Naive thymus-derived CD4-positive, alpha-beta T cell (primary cell): ENCODE measurements around the gene KYAT1. TPM values are rescaled to one million over a fixed set of nuclear protein-coding genes. Genes with fewer than 3 reads are reported as not detected.

Source experiments
- ATAC-seq: fragments of 150-1000 bp; cut with Tn5 transposase; 2 replicates; pipeline ENCODE4 v1.10.0; 2021; ENCODE audit warnings: mild to moderate bottlenecking, moderate library complexity
- CTCF ChIA-PET: fragments of 350-600 bp; sonication (Branson Sonifier 250); formaldehyde crosslinking; loops from one replicate; lab custom pipeline; 2021; ENCODE audit warnings: antibody characterized with exemption; lab: Charles Lee
- POLR2A ChIA-PET: fragments of 350-600 bp; sonication (Branson Sonifier 250); formaldehyde crosslinking; loops from one replicate; lab custom pipeline; 2021; ENCODE audit warnings: antibody characterized with exemption, inconsistent platforms; lab: Charles Lee
- DNase-seq, 9 donors: peaks; one replicate each; pipeline versions ENCODE4 v3.0.0 to v3.0.0-alpha.2; 2020 to 2022; ENCODE audit warnings: mixed read lengths in 1 of 9
- H3K27ac ChIP-seq: one replicate; pipeline ENCODE4 v1.7.0; 2013; ENCODE audit warnings: mild to moderate bottlenecking, low read depth, low read length, moderate library complexity
- H3K27me3 ChIP-seq, 2 donors: one replicate each; pipeline ENCODE4 v1.7.0; 2013; ENCODE audit warnings: low read length in 2 of 2, mild to moderate bottlenecking in 2 of 2, moderate library complexity in 2 of 2; ENCODE audit not compliant: control insufficient read depth in 2 of 2, insufficient read depth in 2 of 2
- H3K36me3 ChIP-seq, 3 experiments: 1 replicate in 2 of 3; 2 replicates in 1 of 3; pipeline ENCODE4 v1.7.0; 2013; ENCODE audit warnings: low read length in 3 of 3, mild to moderate bottlenecking in 3 of 3, moderate library complexity in 1 of 3; ENCODE audit not compliant: insufficient read depth in 3 of 3, control insufficient read depth in 2 of 3
- H3K4me1 ChIP-seq, 2 donors: one replicate each; pipeline ENCODE4 v1.7.0; 2013; ENCODE audit warnings: low read length in 2 of 2, mild to moderate bottlenecking in 2 of 2, moderate library complexity in 1 of 2; ENCODE audit not compliant: control insufficient read depth in 2 of 2, insufficient read depth in 2 of 2
- H3K4me3 ChIP-seq: 2 replicates; pipeline ENCODE4 v1.7.0; 2013; ENCODE audit warnings: mild to moderate bottlenecking, low read length
- H3K9me3 ChIP-seq, 3 experiments: 1 replicate in 2 of 3; 2 replicates in 1 of 3; pipeline ENCODE4 v1.7.0; 2013; ENCODE audit warnings: low read length in 3 of 3; ENCODE audit not compliant: control insufficient read depth in 2 of 3
- H3K27ac Mint-ChIP-seq, 9 donors: one replicate each; pipeline ENCODE4 v1.8.0; 2020 to 2022; ENCODE audit warnings: mixed read lengths in 9 of 9, mild to moderate bottlenecking in 8 of 9, moderate library complexity in 5 of 9, inconsistent platforms in 2 of 9
- H3K27me3 Mint-ChIP-seq, 5 donors: one replicate each; pipeline ENCODE4 v1.8.0; 2021 to 2022; ENCODE audit warnings: mixed read lengths in 5 of 5, mild to moderate bottlenecking in 1 of 5
- H3K36me3 Mint-ChIP-seq, 5 donors: one replicate each; pipeline ENCODE4 v1.8.0; 2020 to 2022; ENCODE audit warnings: mixed read lengths in 5 of 5, mild to moderate bottlenecking in 3 of 5, inconsistent platforms in 1 of 5
- H3K4me1 Mint-ChIP-seq, 7 donors: one replicate each; pipeline ENCODE4 v1.8.0; 2020 to 2022; ENCODE audit warnings: mixed read lengths in 7 of 7, mild to moderate bottlenecking in 3 of 7, inconsistent platforms in 1 of 7
- H3K4me3 Mint-ChIP-seq, 10 donors: one replicate each; pipeline ENCODE4 v1.8.0; 2020 to 2022; ENCODE audit warnings: mild to moderate bottlenecking in 10 of 10, mixed read lengths in 10 of 10, moderate library complexity in 6 of 10, inconsistent platforms in 2 of 10
- H3K9me3 Mint-ChIP-seq, 11 donors: one replicate each; pipeline ENCODE4 v1.8.0; 2020 to 2022; ENCODE audit warnings: mixed read lengths in 11 of 11, mild to moderate bottlenecking in 4 of 11, inconsistent platforms in 1 of 11, moderate library complexity in 1 of 11
- intact Hi-C, 2 donors: fragments of 100-400 bp; cut with micrococcal nuclease; formaldehyde crosslinking; loops; one replicate each; pipeline ENCODE4 v1.15.1; 2023
- polyA plus RNA-seq, 2 donors: library from polyadenylated mRNA; unstranded; fragments of 300-500 nt; fragmentation: Illumina TruSeq; gene quantifications; one replicate each; pipeline ENCODE4 v1.2.3, GENCODE V29; 2021
- total RNA-seq, 6 experiments: library from RNA in 5 of 6; stranded (reverse) in 5 of 6; gene quantifications; 1 replicate in 5 of 6; 2 replicates in 1 of 6; pipeline ENCODE4 v1.2.3 and lab custom pipeline; 2021 to 2026

Gene KYAT1
- total and polyA plus RNA-seq, 7 experiments from 2014 or later: 7.2 to 18.2 (median 14.2) TPM

- Mint-ChIP-seq H3K36me3 (peaks cover 0 to 40% (median 4%) of the 10 kb centered on the region in 5 donors), H3K4me3 (no peak overlapping the region), H3K27ac (peak overlapping the region in 2 of 9 donors; percentile 6 to 51), H3K27me3 (no peaks in the 10 kb centered on the region), H3K9me3 (no peaks in the 10 kb centered on the region), H3K4me1 (peaks cover 4 to 19% (median 15%) of the 10 kb centered on the region in 7 donors)
- no peak for DNase-seq
- intact Hi-C loops: no loop called here
- ChIA-PET CTCF (interaction anchor here (0.8 to 0.9 kb wide), 2 partner anchors 22 to 42 kb away, joined by 3 read pairs; no protein-coding TSS in a partner anchor), POLR2A (interaction anchor here (1.4 to 1.7 kb wide), 3 partner anchors 10 to 25 kb away, joined by 4 to 7 read pairs (median 6); partner anchors contain the start of gene ENDOG)
- peaks cover 0 to 68% (median 10%) of the 10 kb centered on the region in 3 experiments for H3K36me3 ChIP-seq
- H3K4me3 ChIP-seq: no peak overlapping the region
- H3K4me1 ChIP-seq: peaks cover 1 to 4% of the 10 kb centered on the region in 2 donors
- no peaks in the 10 kb centered on the region for H3K27me3 ChIP-seq
- ATAC-seq: no peak
- no peak overlapping the region for H3K27ac ChIP-seq
- H3K9me3 ChIP-seq: no peaks in the 10 kb centered on the region
Observed at GRCh38 chr9:128792978-128793686, 88.6 kb downstream of the KYAT1 start.

- Histone ChIP-seq H3K4me3 (no peak overlapping the region), H3K27ac (no peak overlapping the region), H3K27me3 (no peaks in the 10 kb centered on the region), H3K4me1 (peaks cover 7 to 8% of the 10 kb centered on the region in 2 donors), H3K36me3 (peaks cover 0 to 64% (median 10%) of the 10 kb centered on the region in 3 experiments), H3K9me3 (no peaks in the 10 kb centered on the region)
- ChIA-PET CTCF (no interaction called here), POLR2A (interaction anchor here (1.7 kb wide), 1 partner anchor 11 kb away, joined by 4 read pairs; no protein-coding TSS in a partner anchor)
- Mint-ChIP-seq H3K9me3 (no peaks in the 10 kb centered on the region), H3K4me3 (no peak overlapping the region), H3K27me3 (no peaks in the 10 kb centered on the region), H3K27ac (peak overlapping the region in 1 of 9 donors; percentile 31), H3K4me1 (peaks cover 10 to 25% (median 20%) of the 10 kb centered on the region in 7 donors), H3K36me3 (peaks cover 0 to 34% (median 4%) of the 10 kb centered on the region in 5 donors)
- intact Hi-C loops: no loop called here
- DNase-seq (no peak), ATAC-seq (no peak)
Observed at GRCh38 chr9:128792134-128792533, 89.6 kb downstream of the KYAT1 start.

- DNase-seq (no peak), ATAC-seq (no peak)
- Mint-ChIP-seq H3K9me3 (no peaks in the 10 kb centered on the region), H3K4me3 (no peak overlapping the region), H3K36me3 (peaks cover 0 to 32% (median 4%) of the 10 kb centered on the region in 5 donors), H3K4me1 (peaks cover 12 to 28% (median 23%) of the 10 kb centered on the region in 7 donors), H3K27me3 (no peaks in the 10 kb centered on the region), H3K27ac (peak overlapping the region in 1 of 9 donors; percentile 36)
- CTCF ChIA-PET: no interaction called here
- Histone ChIP-seq H3K9me3 (no peaks in the 10 kb centered on the region), H3K36me3 (peaks cover 0 to 59% (median 10%) of the 10 kb centered on the region in 3 experiments), H3K4me3 (no peak overlapping the region), H3K27me3 (no peaks in the 10 kb centered on the region), H3K27ac (no peak overlapping the region), H3K4me1 (peaks cover 13% of the 10 kb centered on the region in 2 donors)
- POLR2A ChIA-PET: no interaction called here
- intact Hi-C loops: no loop called here
Observed at GRCh38 chr9:128790536-128790935, 91.2 kb downstream of the KYAT1 start.

- ATAC-seq (no peak), DNase-seq (no peak)
- Mint-ChIP-seq H3K9me3 (no peaks in the 10 kb centered on the region), H3K27me3 (no peaks in the 10 kb centered on the region), H3K36me3 (peaks cover 0 to 26% (median 3%) of the 10 kb centered on the region in 5 donors), H3K27ac (peak overlapping the region in 8 of 9 donors; percentile 72 to 98 (median 92)), H3K4me3 (peak overlapping the region; percentile 80 to 98 (median 92)), H3K4me1 (peaks cover 6 to 29% (median 23%) of the 10 kb centered on the region in 7 donors)
- Histone ChIP-seq H3K36me3 (peaks cover 0 to 44% (median 10%) of the 10 kb centered on the region in 3 experiments), H3K4me3 (peak overlapping the region; percentile 90), H3K27ac (peak overlapping the region; percentile 82), H3K9me3 (no peaks in the 10 kb centered on the region), H3K27me3 (no peaks in the 10 kb centered on the region), H3K4me1 (peaks cover 13% of the 10 kb centered on the region in 2 donors)
- ChIA-PET CTCF (interaction anchor here (0.7 kb wide), 1 partner anchor 1472 kb away, joined by 5 read pairs; no protein-coding TSS in a partner anchor), POLR2A (interaction anchor here (0.6 to 2.2 kb wide), 6 partner anchors 16 to 1939 kb away, joined by 3 to 31 read pairs (median 6); partner anchors contain the start of genes ENDOG, ZDHHC12 and ZER1)
- intact Hi-C loops: loop anchor here (5.0 kb wide), 1 partner anchor 86 kb away; the partner anchor contains the start of gene PKN3 (in 2 of the 2)
Observed at GRCh38 chr9:128788445-128788844, 93.3 kb downstream of the KYAT1 start.

GRCh38 chr9:128787659-128788058 is 94.1 kb downstream of the KYAT1 start:
- ChIA-PET CTCF (no interaction called here), POLR2A (interaction anchor here (1.5 to 2.2 kb wide), 4 partner anchors 15 to 103 kb away, joined by 5 to 31 read pairs (median 8); partner anchors contain the start of genes ENDOG, ZDHHC12 and ZER1)
- no peaks in the 10 kb centered on the region for H3K27me3 ChIP-seq
- Mint-ChIP-seq H3K9me3 (no peaks in the 10 kb centered on the region), H3K36me3 (peaks cover 0 to 18% (median 3%) of the 10 kb centered on the region in 5 donors), H3K4me3 (peak overlapping the region; percentile 80 to 98 (median 92)), H3K4me1 (peaks cover 6 to 29% (median 23%) of the 10 kb centered on the region in 7 donors), H3K27ac (peak overlapping the region; percentile 87 to 98 (median 93)), H3K27me3 (no peaks in the 10 kb centered on the region)
- peaks cover 0 to 36% (median 10%) of the 10 kb centered on the region in 3 experiments for H3K36me3 ChIP-seq
- no peaks in the 10 kb centered on the region for H3K9me3 ChIP-seq
- DNase-seq: no peak
- H3K4me3 ChIP-seq: peak overlapping the region; percentile 90
- no peak for ATAC-seq
- H3K27ac ChIP-seq: peak overlapping the region; percentile 82
- intact Hi-C loops: loop anchor here (1.0 to 5.0 kb wide), 12 partner anchors 16 to 465 kb away; partner anchors contain the start of genes PKN3 (in 2 of the 2), SPOUT1 (in 2 of the 2), ZDHHC12 (in 2 of the 2) and ZER1 (in 2 of the 2)
- peaks cover 13% of the 10 kb centered on the region in 2 donors for H3K4me1 ChIP-seq
